Keratinocyte (primary cell): Measurements from ENCODE around the gene GPHA2.

Experiments
- CTCF ChIP-seq, 3 experiments: IDR thresholded peaks in 1 of 3; conservative IDR thresholded peaks in 1 of 3; optimal IDR thresholded peaks in 1 of 3; 2 replicates in 2 of 3; 3 replicates in 1 of 3; pipeline versions ENCODE3 to v1.5.1; 2011; ENCODE audit warnings: low read length in 3 of 3, mild to moderate bottlenecking in 3 of 3, moderate library complexity in 2 of 3, control low read depth in 1 of 3, inconsistent platforms in 1 of 3; ENCODE audit not compliant: insufficient read depth in 2 of 3; ENCODE audit errors: extremely low read depth in 1 of 3
- EZH2 ChIP-seq: IDR thresholded peaks from one replicate; pipeline ENCODE4 v1.6.1; 2012; ENCODE audit warnings: inconsistent platforms, mild to moderate bottlenecking, low read length, moderate library complexity

- TF ChIP-seq CTCF (optimal IDR thresholded peaks at IDR 0.05 in 1 of 3, IDR thresholded peaks at IDR 0.05 in 1 of 3, conservative IDR thresholded peaks at IDR 0.05 in 1 of 3; ENCODE audit: extremely low read depth in 1 of 3, insufficient read depth in 2 of 3, low read length in 3 of 3) (no peak), EZH2 (no peak)
Observed at GRCh38 chr11:64960719-64961118, 25.0 kb upstream of the GPHA2 start.
